DND-41 (cell line): ENCODE data around the gene SNX1.

Source experiments
- ATAC-seq: fragments of 200-7000 bp; cut with Tn5 transposase; 3 replicates; pipeline ENCODE4 v1.9.1; 2021; ENCODE audit warnings: low read depth; ENCODE audit not compliant: insufficient read depth
- DNase-seq: peaks from one replicate; pipeline ENCODE4 v3.0.0-alpha.2; 2020
- H2AFZ ChIP-seq: 2 replicates; pipeline ENCODE4 v1.6.0; 2012; ENCODE audit warnings: low read depth, low read length
- H3K27ac ChIP-seq: 2 replicates; pipeline ENCODE4 v1.5.1; 2012; ENCODE audit warnings: low read length, inconsistent platforms
- H3K27me3 ChIP-seq: fragments of 200-600 bp; sonication (generic); 2 replicates; pipeline ENCODE4 v1.6.0; 2012; ENCODE audit warnings: low read length, mild to moderate bottlenecking, inconsistent platforms; ENCODE audit not compliant: insufficient read depth, poor library complexity
- H3K36me3 ChIP-seq: 2 replicates; pipeline ENCODE4 v1.5.1; 2012; ENCODE audit warnings: low read length, inconsistent platforms; ENCODE audit not compliant: insufficient read depth
- H3K4me1 ChIP-seq: 2 replicates; pipeline ENCODE4 v1.5.1; 2012; ENCODE audit warnings: mild to moderate bottlenecking, low read length; ENCODE audit not compliant: insufficient read depth
- H3K4me2 ChIP-seq: 2 replicates; pipeline ENCODE4 v1.6.0; 2012; ENCODE audit warnings: mild to moderate bottlenecking, moderate library complexity, low read length, inconsistent platforms; ENCODE audit not compliant: insufficient read depth
- H3K4me3 ChIP-seq, 2 experiments: fragments of 200-600 bp in 1 of 2; shearing (Covaris generic) in 1 of 2; 2 replicates each; pipeline ENCODE4 v1.5.1; 2012 to 2016; ENCODE audit warnings: inconsistent platforms in 2 of 2, low read length in 2 of 2, mild to moderate bottlenecking in 2 of 2, low read depth in 1 of 2, moderate library complexity in 1 of 2
- H3K79me2 ChIP-seq: 2 replicates; pipeline ENCODE4 v1.6.0; 2012; ENCODE audit warnings: low read length, inconsistent platforms; ENCODE audit not compliant: insufficient read depth
- H3K9ac ChIP-seq: 2 replicates; pipeline ENCODE4 v1.6.0; 2012; ENCODE audit warnings: low read depth, mild to moderate bottlenecking, inconsistent platforms, low read length, moderate library complexity
- H3K9me3 ChIP-seq: 2 replicates; pipeline ENCODE4 v1.5.1; 2012; ENCODE audit warnings: low read length, moderate library complexity, mild to moderate bottlenecking, inconsistent platforms; ENCODE audit not compliant: insufficient read depth, severe bottlenecking
- H4K20me1 ChIP-seq: 2 replicates; pipeline ENCODE4 v1.6.0; 2012; ENCODE audit warnings: low read length; ENCODE audit not compliant: insufficient read depth
- CTCF ChIP-seq: IDR thresholded peaks from 2 replicates; pipeline ENCODE4 v1.5.1; 2012; ENCODE audit warnings: borderline replicate concordance, low read length, moderate library complexity, mild to moderate bottlenecking; ENCODE audit not compliant: poor library complexity, severe bottlenecking; ENCODE audit errors: extremely low read depth
- EZH2 ChIP-seq: IDR thresholded peaks from 3 replicates; pipeline ENCODE4 v1.6.1; 2012; ENCODE audit warnings: borderline replicate concordance, low read depth, mild to moderate bottlenecking, moderate library complexity, low read length, inconsistent platforms; ENCODE audit not compliant: severe bottlenecking

SNX1 gene

GRCh38 chr15:64180235-64180824, 84.5 kb downstream of the SNX1 start:
- ATAC-seq (no peak), DNase-seq (no peak)
- Histone ChIP-seq H3K27me3 (no peaks in the 10 kb centered on the region), H3K27ac (no peak overlapping the region), H3K9me3 (no peaks in the 10 kb centered on the region), H3K79me2 (no peaks in the 10 kb centered on the region), H4K20me1 (no peaks in the 10 kb centered on the region), H3K4me3 (no peak overlapping the region), H3K4me1 (no peaks in the 10 kb centered on the region), H2AFZ (no peak overlapping the region), H3K9ac (no peak overlapping the region), H3K4me2 (no peak overlapping the region), H3K36me3 (peaks cover 28% of the 10 kb centered on the region)
- TF ChIP-seq CTCF = no peak
- no peak for TF ChIP-seq EZH2

- DNase-seq = no peak
- Histone ChIP-seq H3K4me2 (no peak overlapping the region), H3K4me1 (no peaks in the 10 kb centered on the region), H3K79me2 (no peaks in the 10 kb centered on the region), H2AFZ (no peak overlapping the region), H3K9me3 (no peaks in the 10 kb centered on the region), H3K4me3 (no peak overlapping the region), H4K20me1 (no peaks in the 10 kb centered on the region), H3K27me3 (no peaks in the 10 kb centered on the region), H3K27ac (no peak overlapping the region), H3K36me3 (peaks cover 27% of the 10 kb centered on the region), H3K9ac (no peak overlapping the region)
- ATAC-seq = no peak
- no peak for TF ChIP-seq EZH2
- no peak for TF ChIP-seq CTCF
Measured at GRCh38 chr15:64182859-64183370, 87.1 kb downstream of the SNX1 start.

DNA sequence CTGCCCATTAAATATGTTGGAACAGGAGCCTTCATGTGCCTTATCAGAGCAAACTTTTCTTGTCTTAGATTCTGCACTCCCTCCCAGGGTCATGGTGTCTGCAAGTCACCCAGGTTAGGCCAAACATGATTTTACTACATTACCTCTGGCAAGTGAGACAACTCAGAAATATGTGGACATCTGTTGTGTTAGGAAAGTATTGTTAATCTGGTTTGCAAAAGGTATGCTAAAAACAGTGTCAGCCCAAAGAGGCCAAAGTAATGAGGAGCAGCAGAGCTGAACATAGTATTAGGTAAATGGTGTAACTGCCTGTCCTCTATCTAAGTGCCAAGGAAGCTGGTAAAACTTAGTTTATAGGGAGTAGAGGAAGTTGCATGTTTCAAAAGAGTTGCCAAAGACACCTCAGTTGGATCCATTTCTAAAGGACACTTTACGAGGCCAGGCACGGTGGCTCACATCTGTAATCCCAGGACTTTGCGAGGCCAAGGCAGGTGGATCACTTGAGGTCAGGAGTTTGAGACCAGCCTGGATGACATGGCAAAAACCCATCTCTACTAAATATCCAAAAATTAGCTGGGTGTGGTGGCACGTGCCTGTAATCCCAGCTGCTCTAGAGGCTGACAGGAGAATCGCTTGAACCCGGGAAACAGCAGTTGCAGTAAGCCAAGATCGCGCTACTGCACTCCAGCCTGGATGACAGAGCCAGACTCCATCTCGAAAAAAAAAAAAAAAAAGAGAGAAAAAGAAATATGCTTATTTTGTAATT, 89.5 kb downstream of the SNX1 start:
- H3K4me2 ChIP-seq = no peak overlapping the region
- H3K9me3 ChIP-seq = no peaks in the 10 kb centered on the region
- H3K79me2 ChIP-seq = no peaks in the 10 kb centered on the region
- no peak for TF ChIP-seq EZH2
- TF ChIP-seq CTCF = no peak
- H3K9ac ChIP-seq = no peak overlapping the region
- no peak overlapping the region for H3K27ac ChIP-seq
- H3K4me1 ChIP-seq = no peaks in the 10 kb centered on the region
- peaks cover 10% of the 10 kb centered on the region; the same call in 1 of the 2 replicates for H3K36me3 ChIP-seq
- no peaks in the 10 kb centered on the region for H4K20me1 ChIP-seq
- no peak overlapping the region for H3K4me3 ChIP-seq
- ATAC-seq = no peak
- no peaks in the 10 kb centered on the region for H3K27me3 ChIP-seq
- DNase-seq = no peak
- no peak overlapping the region for H2AFZ ChIP-seq
